ENCODE measurements around the gene SCARB1.
"Not testable (repeated sequence)": the region's sequence is repeated elsewhere in the genome, so short reads cannot be mapped to it uniquely, and the experiment has no call there.

SCARB1 gene, protein sequence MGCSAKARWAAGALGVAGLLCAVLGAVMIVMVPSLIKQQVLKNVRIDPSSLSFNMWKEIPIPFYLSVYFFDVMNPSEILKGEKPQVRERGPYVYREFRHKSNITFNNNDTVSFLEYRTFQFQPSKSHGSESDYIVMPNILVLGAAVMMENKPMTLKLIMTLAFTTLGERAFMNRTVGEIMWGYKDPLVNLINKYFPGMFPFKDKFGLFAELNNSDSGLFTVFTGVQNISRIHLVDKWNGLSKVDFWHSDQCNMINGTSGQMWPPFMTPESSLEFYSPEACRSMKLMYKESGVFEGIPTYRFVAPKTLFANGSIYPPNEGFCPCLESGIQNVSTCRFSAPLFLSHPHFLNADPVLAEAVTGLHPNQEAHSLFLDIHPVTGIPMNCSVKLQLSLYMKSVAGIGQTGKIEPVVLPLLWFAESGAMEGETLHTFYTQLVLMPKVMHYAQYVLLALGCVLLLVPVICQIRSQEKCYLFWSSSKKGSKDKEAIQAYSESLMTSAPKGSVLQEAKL

GRCh38 chr12:124863416-124864325, at the start of gene SCARB1:
SCARB1 (minus strand) TSS chr12:124863864; CDS start chr12:124863720, 144 bp downstream.
- peak; percentile 59 for DNase-seq (ENCODE audit: low read depth)

DNA sequence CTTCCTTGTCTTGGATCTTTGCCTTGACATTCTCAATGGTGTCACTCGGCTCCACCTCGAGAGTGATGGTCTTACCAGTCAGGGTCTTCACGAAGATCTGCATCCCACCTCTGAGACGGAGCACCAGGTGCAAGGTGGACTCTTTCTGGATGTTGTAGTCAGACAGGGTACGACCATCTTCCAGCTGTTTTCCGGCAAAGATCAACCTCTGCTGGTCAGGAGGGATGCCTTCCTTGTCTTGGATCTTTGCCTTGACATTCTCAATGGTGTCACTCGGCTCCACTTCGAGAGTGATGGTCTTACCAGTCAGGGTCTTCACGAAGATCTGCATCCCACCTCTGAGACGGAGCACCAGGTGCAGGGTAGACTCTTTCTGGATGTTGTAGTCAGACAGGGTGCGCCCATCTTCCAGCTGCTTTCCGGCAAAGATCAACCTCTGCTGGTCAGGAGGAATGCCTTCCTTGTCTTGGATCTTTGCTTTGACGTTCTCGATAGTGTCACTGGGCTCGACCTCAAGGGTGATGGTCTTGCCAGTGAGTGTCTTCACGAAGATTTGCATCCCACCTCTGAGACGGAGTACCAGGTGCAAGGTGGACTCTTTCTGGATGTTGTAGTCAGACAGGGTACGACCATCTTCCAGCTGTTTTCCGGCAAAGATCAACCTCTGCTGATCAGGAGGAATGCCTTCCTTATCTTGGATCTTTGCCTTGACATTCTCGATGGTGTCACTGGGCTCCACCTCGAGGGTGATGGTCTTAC, 49.0 kb upstream of the SCARB1 start:
- DNase-seq (ENCODE audit: low read depth) = not testable (repeated sequence)

DNA sequence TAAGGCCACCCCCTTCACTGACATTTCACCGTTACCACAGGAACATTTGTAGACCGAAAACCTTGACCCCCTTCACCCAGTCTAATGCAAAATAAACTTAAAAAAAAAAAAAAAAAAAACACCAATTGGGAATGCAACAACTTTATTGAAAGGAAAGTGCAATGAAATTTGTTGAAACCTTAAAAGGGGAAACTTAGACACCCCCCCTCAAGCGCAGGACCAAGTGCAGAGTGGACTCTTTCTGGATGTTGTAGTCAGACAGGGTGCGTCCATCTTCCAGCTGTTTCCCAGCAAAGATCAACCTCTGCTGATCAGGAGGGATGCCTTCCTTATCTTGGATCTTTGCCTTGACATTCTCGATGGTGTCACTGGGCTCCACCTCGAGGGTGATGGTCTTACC, 47.9 kb upstream of the SCARB1 start:
- not testable (repeated sequence) for DNase-seq (ENCODE audit: low read depth)

- DNase-seq (ENCODE audit: low read depth) = no peak
Measured at GRCh38 chr12:124910561-124911478, 47.2 kb upstream of the SCARB1 start.

DNA sequence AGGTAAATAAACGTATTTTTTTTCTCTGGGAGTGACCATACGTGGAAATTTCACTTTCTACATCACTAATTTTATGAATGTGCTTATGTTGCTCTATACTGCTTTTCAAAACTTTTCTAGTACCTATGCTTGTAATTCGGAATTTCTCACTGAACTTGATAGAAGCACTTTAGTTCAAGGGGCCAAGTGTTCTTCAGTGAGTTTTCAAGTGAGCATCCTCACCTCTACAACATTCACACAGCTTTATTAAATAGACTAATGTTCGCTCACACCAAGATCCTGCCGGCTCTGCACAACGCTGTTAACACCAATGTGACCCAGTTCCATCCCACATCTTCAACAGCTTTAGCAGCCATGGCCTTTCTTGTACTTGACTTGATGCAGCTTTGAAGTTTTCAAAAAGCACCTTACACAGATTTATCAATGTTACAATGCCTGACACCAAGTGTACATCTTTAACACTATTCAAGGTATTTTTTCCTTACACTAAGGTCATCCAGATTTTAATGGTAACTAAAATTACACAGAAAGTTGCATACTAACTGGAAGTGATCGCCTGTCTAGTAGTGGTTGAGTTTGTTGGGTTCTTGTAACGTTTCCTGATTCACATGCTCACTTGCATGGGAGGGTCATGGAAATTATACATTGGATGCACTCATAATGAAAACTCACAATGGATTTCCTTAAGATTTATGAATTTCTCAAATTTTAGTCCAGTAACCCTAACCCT, 46.3 kb upstream of the SCARB1 start:
- DNase-seq (ENCODE audit: low read depth) = peak; percentile 31

GRCh38 chr12:124906606-124907261, 43.1 kb upstream of the SCARB1 start:
- DNase-seq (ENCODE audit: low read depth) = peak; percentile 90

- peak; percentile 84 for DNase-seq (ENCODE audit: low read depth)
Measured at GRCh38 chr12:124904306-124905098, 40.8 kb upstream of the SCARB1 start.

DNA sequence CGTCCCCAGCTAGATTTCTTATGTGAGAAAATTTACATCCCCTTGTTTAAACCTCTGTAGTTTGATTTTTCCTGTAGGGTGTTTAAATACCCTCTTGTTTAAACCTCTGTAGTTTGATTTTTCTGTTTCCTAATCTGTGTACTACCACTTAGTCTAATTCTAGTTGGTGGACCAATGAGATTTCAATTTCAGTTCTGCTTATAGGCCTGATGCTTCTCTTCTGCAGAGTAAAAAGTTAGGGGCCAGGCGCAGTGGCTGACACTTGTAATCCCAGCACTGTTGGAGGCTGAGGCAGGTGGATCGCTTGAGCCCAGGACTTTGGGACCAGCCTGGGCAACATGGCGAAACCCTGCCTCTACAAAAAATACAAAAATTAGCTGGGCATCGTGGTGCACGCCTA, 39.3 kb upstream of the SCARB1 start:
- DNase-seq (ENCODE audit: low read depth) = no peak

GRCh38 chr12:124901003-124901402, 37.3 kb upstream of the SCARB1 start:
- DNase-seq (ENCODE audit: low read depth) = no peak

GRCh38 chr12:124900345-124900795, 36.7 kb upstream of the SCARB1 start:
- DNase-seq (ENCODE audit: low read depth) = not testable (repeated sequence)

DNA sequence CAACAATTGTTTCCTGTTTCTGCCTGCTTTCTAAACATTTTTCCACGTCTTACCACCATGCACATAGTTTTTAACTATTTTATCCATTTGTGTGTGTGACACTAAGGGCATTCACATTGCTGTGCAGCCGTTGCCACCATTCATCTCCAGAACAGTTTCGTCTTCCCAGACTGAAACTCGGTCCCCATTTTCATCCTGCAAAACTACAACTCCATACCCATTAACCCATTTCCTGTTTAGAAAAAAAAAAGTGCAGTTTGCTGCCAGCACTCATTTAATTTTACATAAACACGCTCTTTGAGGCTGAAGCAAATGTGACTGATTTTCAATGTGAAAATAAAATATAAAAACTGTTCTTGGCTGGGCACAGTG, 35.2 kb upstream of the SCARB1 start:
- no peak for DNase-seq (ENCODE audit: low read depth)

GRCh38 chr12:124898200-124898922, 34.7 kb upstream of the SCARB1 start:
- DNase-seq (ENCODE audit: low read depth) = peak; percentile 25

GRCh38 chr12:124896461-124896860, 32.8 kb upstream of the SCARB1 start:
- no peak for DNase-seq (ENCODE audit: low read depth)

DNA sequence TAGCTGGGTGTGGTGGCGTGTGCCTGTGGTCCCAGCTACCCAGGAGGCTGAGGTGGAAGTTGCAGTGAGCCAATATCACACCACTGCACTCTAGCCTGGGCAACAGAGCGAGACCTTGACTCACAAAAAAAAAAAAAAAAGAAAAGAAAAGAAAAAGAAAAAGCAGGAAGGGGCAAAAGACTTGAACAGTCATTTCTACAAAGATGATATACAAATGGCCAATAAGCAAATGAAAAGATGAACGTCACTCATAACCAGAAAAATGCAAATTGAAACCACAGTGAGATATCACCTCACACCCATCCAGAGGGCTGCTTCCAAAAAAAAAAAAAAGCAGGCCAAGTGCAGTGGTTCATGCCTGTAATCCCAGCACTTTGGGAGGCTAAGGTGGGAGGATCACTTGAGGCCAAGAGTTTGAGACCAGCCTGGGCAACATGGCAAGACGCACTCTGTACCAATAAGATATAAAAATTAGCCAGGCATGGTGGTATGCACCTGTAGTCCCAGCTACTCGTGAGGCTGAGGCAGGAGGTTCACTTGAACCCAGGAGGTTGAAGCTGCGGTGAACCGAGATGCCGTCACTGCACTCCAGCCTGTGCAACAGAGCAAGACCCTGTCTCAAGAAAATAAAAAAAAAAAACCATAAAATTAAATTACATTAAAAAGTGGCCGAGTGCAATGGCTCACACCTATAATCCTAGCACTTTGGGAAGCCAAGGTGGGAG, 30.3 kb upstream of the SCARB1 start:
- DNase-seq (ENCODE audit: low read depth) = no peak

DNA sequence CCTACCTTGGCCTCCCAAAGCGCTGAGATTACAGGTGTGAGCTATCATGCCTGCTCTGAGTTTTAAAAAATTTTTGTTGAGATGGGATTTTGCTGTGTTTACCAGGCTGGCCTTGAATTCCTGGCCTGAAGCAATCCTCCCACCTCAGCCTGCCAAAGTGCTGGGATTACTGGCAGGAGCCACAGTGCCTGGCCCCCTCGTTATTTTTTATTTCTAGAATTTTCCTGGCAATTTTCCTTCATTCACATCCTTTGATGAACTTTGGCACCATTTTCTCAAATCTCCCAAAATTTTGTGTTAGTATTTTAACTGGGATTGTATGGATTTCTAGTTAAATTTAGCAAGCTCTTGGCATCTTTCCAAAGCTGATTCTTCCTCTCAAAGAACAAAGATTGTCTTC, 24.6 kb upstream of the SCARB1 start:
- DNase-seq (ENCODE audit: low read depth) = peak; percentile 25

DNA sequence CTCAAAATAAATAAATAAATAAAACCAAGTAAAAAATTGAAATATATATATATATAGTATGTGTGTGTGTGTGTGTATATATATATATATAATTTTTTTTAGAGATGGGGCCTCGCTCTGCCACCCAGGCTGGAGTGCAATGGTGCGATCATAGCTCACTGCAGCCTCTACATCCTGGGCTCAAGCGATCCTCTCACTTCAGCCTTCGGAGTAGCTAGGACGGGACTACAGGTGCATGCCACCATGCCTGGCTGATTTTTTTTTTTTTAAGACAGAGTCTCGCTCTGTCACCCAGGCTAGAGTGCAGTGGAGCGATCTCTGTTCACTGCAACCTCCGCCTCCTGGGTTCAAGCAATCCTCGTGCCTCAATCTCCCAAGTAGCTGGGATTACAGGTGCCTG, 24.1 kb upstream of the SCARB1 start:
- not testable (repeated sequence) for DNase-seq (ENCODE audit: low read depth)
